Bronchial epithelial cell (primary cell): ENCODE measurements around the gene RALGAPA2. TPM values are rescaled to one million over a fixed set of nuclear protein-coding genes. Genes with fewer than 3 reads are reported as not detected.

ENCODE experiments used
- DNase-seq: peaks from one replicate; pipeline ENCODE4 v3.0.0-alpha.2; 2010; ENCODE audit warnings: low read depth
- FAIRE-seq: peaks from 2 replicates; lab custom pipeline; 2011; peaks lifted over from hg19 to GRCh38; lab: Jason Lieb, UNC
- H3K27me3 ChIP-seq: 2 replicates; pipeline ENCODE4 v1.5.1; 2011; ENCODE audit warnings: low read length; ENCODE audit not compliant: control insufficient read depth, insufficient read depth
- H3K36me3 ChIP-seq: 2 replicates; pipeline ENCODE4 v1.5.1; 2011; ENCODE audit warnings: low read length; ENCODE audit not compliant: control insufficient read depth, insufficient read depth
- H3K4me3 ChIP-seq: 2 replicates; pipeline ENCODE4 v1.5.1; 2011; ENCODE audit warnings: mild to moderate bottlenecking, low read depth, low read length, control low read depth
- CTCF ChIP-seq: IDR thresholded peaks from 2 replicates; pipeline ENCODE4 v1.5.1; 2011; ENCODE audit warnings: mild to moderate bottlenecking, moderate library complexity, low read length, control low read depth, inconsistent platforms; ENCODE audit not compliant: insufficient read depth, severe bottlenecking
- total RNA-seq: library from RNA; depleted of rRNA; stranded (reverse); fragments of >200 nt; gene quantifications from 2 replicates; pipeline ENCODE4 v1.2.1, GENCODE V29; 2014

RALGAPA2 gene
- total RNA-seq, 1 donor from 2014 or later: 8.7 TPM

GRCh38 chr20:20415321-20415720, 297.1 kb downstream of the RALGAPA2 start:
- no peak overlapping the region for H3K4me3 ChIP-seq
- H3K36me3 ChIP-seq: no peaks in the 10 kb centered on the region
- TF ChIP-seq CTCF: no peak
- DNase-seq (no peak), FAIRE-seq (no peak)
- H3K27me3 ChIP-seq: no peaks in the 10 kb centered on the region

- no peaks in the 10 kb centered on the region for H3K36me3 ChIP-seq
- no peak overlapping the region for H3K4me3 ChIP-seq
- FAIRE-seq: no peak
- DNase-seq: no peak
- no peak for TF ChIP-seq CTCF
- no peaks in the 10 kb centered on the region for H3K27me3 ChIP-seq
Measured at GRCh38 chr20:20414640-20415220, 297.7 kb downstream of the RALGAPA2 start.

- no peak for TF ChIP-seq CTCF
- H3K4me3 ChIP-seq: no peak overlapping the region
- no peaks in the 10 kb centered on the region for H3K27me3 ChIP-seq
- no peaks in the 10 kb centered on the region for H3K36me3 ChIP-seq
- DNase-seq (no peak), FAIRE-seq (no peak)
Measured at GRCh38 chr20:20413810-20414281, 298.6 kb downstream of the RALGAPA2 start.

GRCh38 chr20:20412750-20413149, 299.7 kb downstream of the RALGAPA2 start:
- Histone ChIP-seq H3K27me3 (no peaks in the 10 kb centered on the region), H3K4me3 (no peak overlapping the region), H3K36me3 (no peaks in the 10 kb centered on the region)
- no peak for TF ChIP-seq CTCF
- FAIRE-seq: no peak
- no peak for DNase-seq

- Histone ChIP-seq H3K27me3 (no peaks in the 10 kb centered on the region), H3K36me3 (no peaks in the 10 kb centered on the region), H3K4me3 (no peak overlapping the region)
- FAIRE-seq: no peak
- no peak for DNase-seq
- no peak for TF ChIP-seq CTCF
Measured at GRCh38 chr20:20411836-20412235, 300.6 kb downstream of the RALGAPA2 start.

- FAIRE-seq (no peak), DNase-seq (no peak)
- Histone ChIP-seq H3K4me3 (no peak overlapping the region), H3K36me3 (no peaks in the 10 kb centered on the region), H3K27me3 (no peaks in the 10 kb centered on the region)
- no peak for TF ChIP-seq CTCF
Measured at GRCh38 chr20:20411402-20411801, 301.0 kb downstream of the RALGAPA2 start.
